ENCODE results near the gene CDC14B.

The CDC14B gene

GRCh38 chr9:96603305-96604003 lies 16.2 kb downstream of the CDC14B start:
- no peak overlapping the region for H3K9ac ChIP-seq (ENCODE audit: low read depth, low read length, poor library complexity, severe bottlenecking)
- no peaks in the 10 kb centered on the region for H3K36me3 ChIP-seq (ENCODE audit: insufficient read depth, low read length)
- no peaks in the 10 kb centered on the region for H3K4me1 ChIP-seq (ENCODE audit: insufficient read depth, low read length, poor library complexity, severe bottlenecking)
- no peaks in the 10 kb centered on the region for H3K79me2 ChIP-seq (ENCODE audit: insufficient read depth, low read length)
- no peak overlapping the region for H3K4me3 ChIP-seq (ENCODE audit: low read length, poor library complexity, severe bottlenecking)
- H4K20me1 ChIP-seq (ENCODE audit: insufficient read depth, low read length, poor library complexity, severe bottlenecking): no peaks in the 10 kb centered on the region
- H3K9me3 ChIP-seq (ENCODE audit: insufficient read depth, low read depth, low read length): no peaks in the 10 kb centered on the region
- no peaks in the 10 kb centered on the region for H3K9me2 ChIP-seq (replicated peaks; ENCODE audit: low read depth, low read length)
- no peaks in the 10 kb centered on the region for H3F3A ChIP-seq (ENCODE audit: low read depth)
- no peaks in the 10 kb centered on the region for H3K27me3 ChIP-seq (ENCODE audit: insufficient read depth, low read length, poor library complexity, severe bottlenecking)
- no peak overlapping the region for H3K4me2 ChIP-seq (ENCODE audit: low read depth, low read length, poor library complexity, severe bottlenecking)
- no peak overlapping the region for H2AFZ ChIP-seq (ENCODE audit: low read length)
- no peak for TF ChIP-seq CTCF (conservative IDR thresholded peaks at IDR 0.05; ENCODE audit: low read length)
- TF ChIP-seq EZH2phosphoT487 (IDR thresholded peaks at IDR 0.05; ENCODE audit: borderline replicate concordance): no peak

GRCh38 chr9:96599298-96599697 lies 20.3 kb downstream of the CDC14B start:
- no peaks in the 10 kb centered on the region for H3K9me2 ChIP-seq (replicated peaks; ENCODE audit: low read depth, low read length)
- no peaks in the 10 kb centered on the region for H3K4me1 ChIP-seq (ENCODE audit: insufficient read depth, low read length, poor library complexity, severe bottlenecking)
- H3K27me3 ChIP-seq (ENCODE audit: insufficient read depth, low read length, poor library complexity, severe bottlenecking): no peaks in the 10 kb centered on the region
- no peaks in the 10 kb centered on the region for H4K20me1 ChIP-seq (ENCODE audit: insufficient read depth, low read length, poor library complexity, severe bottlenecking)
- no peak overlapping the region for H3K4me3 ChIP-seq (ENCODE audit: low read length, poor library complexity, severe bottlenecking)
- no peak overlapping the region for H2AFZ ChIP-seq (ENCODE audit: low read length)
- no peak overlapping the region for H3K9ac ChIP-seq (ENCODE audit: low read depth, low read length, poor library complexity, severe bottlenecking)
- no peaks in the 10 kb centered on the region for H3K79me2 ChIP-seq (ENCODE audit: insufficient read depth, low read length)
- no peak overlapping the region for H3K4me2 ChIP-seq (ENCODE audit: low read depth, low read length, poor library complexity, severe bottlenecking)
- no peaks in the 10 kb centered on the region for H3F3A ChIP-seq (ENCODE audit: low read depth)
- H3K36me3 ChIP-seq (ENCODE audit: insufficient read depth, low read length): no peaks in the 10 kb centered on the region
- no peak for TF ChIP-seq EZH2phosphoT487 (IDR thresholded peaks at IDR 0.05; ENCODE audit: borderline replicate concordance)
- no peak for TF ChIP-seq CTCF (conservative IDR thresholded peaks at IDR 0.05; ENCODE audit: low read length)
- no peaks in the 10 kb centered on the region for H3K9me3 ChIP-seq (ENCODE audit: insufficient read depth, low read depth, low read length)

- no peak for TF ChIP-seq EZH2phosphoT487 (IDR thresholded peaks at IDR 0.05; ENCODE audit: borderline replicate concordance)
- no peak for TF ChIP-seq CTCF (conservative IDR thresholded peaks at IDR 0.05; ENCODE audit: low read length)
- no peaks in the 10 kb centered on the region for H3F3A ChIP-seq (ENCODE audit: low read depth)
- H3K4me1 ChIP-seq (ENCODE audit: insufficient read depth, low read length, poor library complexity, severe bottlenecking): no peaks in the 10 kb centered on the region
- H3K9me2 ChIP-seq (replicated peaks; ENCODE audit: low read depth, low read length): no peaks in the 10 kb centered on the region
- H3K9ac ChIP-seq (ENCODE audit: low read depth, low read length, poor library complexity, severe bottlenecking): no peak overlapping the region
- H3K79me2 ChIP-seq (ENCODE audit: insufficient read depth, low read length): no peaks in the 10 kb centered on the region
- H3K36me3 ChIP-seq (ENCODE audit: insufficient read depth, low read length): no peaks in the 10 kb centered on the region
- no peak overlapping the region for H3K4me3 ChIP-seq (ENCODE audit: low read length, poor library complexity, severe bottlenecking)
- no peaks in the 10 kb centered on the region for H3K27me3 ChIP-seq (ENCODE audit: insufficient read depth, low read length, poor library complexity, severe bottlenecking)
- no peaks in the 10 kb centered on the region for H4K20me1 ChIP-seq (ENCODE audit: insufficient read depth, low read length, poor library complexity, severe bottlenecking)
- H2AFZ ChIP-seq (ENCODE audit: low read length): no peak overlapping the region
- H3K4me2 ChIP-seq (ENCODE audit: low read depth, low read length, poor library complexity, severe bottlenecking): no peak overlapping the region
- no peaks in the 10 kb centered on the region for H3K9me3 ChIP-seq (ENCODE audit: insufficient read depth, low read depth, low read length)
Observed at GRCh38 chr9:96596601-96597111, 23.0 kb downstream of the CDC14B start.

Data from Loucy (cell line).